GM19395 (cell line): ENCODE results near the gene RHOBTB1.
"Not testable (repeated sequence)": the region's sequence is repeated elsewhere in the genome, so short reads cannot be mapped to it uniquely, and the experiment has no call there.

Source experiments
- ATAC-seq: cut with Tn5 transposase; IDR thresholded peaks from one replicate; pipeline ENCODE4 v1.9.1; 2021; ENCODE audit warnings: mild to moderate bottlenecking, moderate library complexity; ENCODE audit not compliant: unreplicated experiment

The RHOBTB1 gene

GRCh38 chr10:60944058-60944909 is at the start of gene RHOBTB1:
RHOBTB1 (minus strand) TSS chr10:60944185; CDS start chr10:60911542, 32,643 bp downstream.
- peak; percentile 59 for ATAC-seq

GRCh38 chr10:60992636-60993035 is 48.7 kb upstream of the RHOBTB1 start:
- ATAC-seq, result no peak

- no peak for ATAC-seq
These were observed 46.7 kb upstream of the RHOBTB1 start for GRCh38 chr10:60990663-60991062.

GRCh38 chr10:60989400-60989876 is 45.5 kb upstream of the RHOBTB1 start:
- no peak for ATAC-seq

- no peak for ATAC-seq
These were observed 42.8 kb upstream of the RHOBTB1 start for GRCh38 chr10:60986791-60987190.

- no peak for ATAC-seq
These were observed 42.0 kb upstream of the RHOBTB1 start for GRCh38 chr10:60985951-60986350.

GRCh38 chr10:60980997-60981396 is 37.0 kb upstream of the RHOBTB1 start:
- ATAC-seq, result no peak

GRCh38 chr10:60979667-60980104 is 35.7 kb upstream of the RHOBTB1 start:
- ATAC-seq, result no peak

- no peak for ATAC-seq
These were observed 34.5 kb upstream of the RHOBTB1 start for GRCh38 chr10:60978287-60979115.

- no peak for ATAC-seq
These were observed 33.5 kb upstream of the RHOBTB1 start for GRCh38 chr10:60977161-60978122.

GRCh38 chr10:60976687-60977086 is 32.7 kb upstream of the RHOBTB1 start:
- no peak for ATAC-seq

- no peak for ATAC-seq
These were observed 31.7 kb upstream of the RHOBTB1 start for GRCh38 chr10:60975716-60976115.

- no peak for ATAC-seq
These were observed 30.6 kb upstream of the RHOBTB1 start for GRCh38 chr10:60974463-60975149.

- no peak for ATAC-seq
These were observed 29.1 kb upstream of the RHOBTB1 start for GRCh38 chr10:60973086-60973485.

- not testable (repeated sequence) for ATAC-seq
These were observed 28.2 kb upstream of the RHOBTB1 start for GRCh38 chr10:60972181-60972580.

GRCh38 chr10:60970526-60970925 is 26.5 kb upstream of the RHOBTB1 start:
- no peak for ATAC-seq

- ATAC-seq, result no peak
These were observed 24.5 kb upstream of the RHOBTB1 start for GRCh38 chr10:60968504-60968903.

GRCh38 chr10:60967854-60968484 is 24.0 kb upstream of the RHOBTB1 start:
- no peak for ATAC-seq

GRCh38 chr10:60967260-60967659 is 23.3 kb upstream of the RHOBTB1 start:
- no peak for ATAC-seq
